Trophoblast cell (in vitro differentiated cells and primary cell): ENCODE data around the gene CD47.

Experiments used
- DNase-seq, 2 donors: peaks; one replicate each; pipeline ENCODE4 v3.0.0-alpha.2; 2016
- H2AFZ ChIP-seq: 2 replicates; pipeline ENCODE4 v1.6.1; 2013; ENCODE audit warnings: low read length, moderate library complexity, mild to moderate bottlenecking; ENCODE audit not compliant: insufficient read depth, poor library complexity
- H2AK5ac ChIP-seq: 2 replicates; pipeline ENCODE4 v1.6.1; 2013; ENCODE audit warnings: mild to moderate bottlenecking, low read length
- H2BK120ac ChIP-seq: 2 replicates; pipeline ENCODE4 v1.6.1; 2013; ENCODE audit warnings: low read length, mild to moderate bottlenecking, moderate library complexity; ENCODE audit not compliant: insufficient read depth, poor library complexity
- H2BK12ac ChIP-seq: 2 replicates; pipeline ENCODE4 v1.6.1; 2013; ENCODE audit warnings: mild to moderate bottlenecking, low read length, moderate library complexity
- H2BK5ac ChIP-seq: 2 replicates; pipeline ENCODE4 v1.6.1; 2013; ENCODE audit warnings: low read length, low read depth, moderate library complexity, mild to moderate bottlenecking; ENCODE audit not compliant: poor library complexity
- H3K14ac ChIP-seq: 2 replicates; pipeline ENCODE4 v1.6.1; 2013; ENCODE audit warnings: mild to moderate bottlenecking, low read length
- H3K18ac ChIP-seq: 2 replicates; pipeline ENCODE4 v1.6.1; 2013; ENCODE audit warnings: mild to moderate bottlenecking, low read length
- H3K23ac ChIP-seq: 2 replicates; pipeline ENCODE4 v1.6.1; 2013; ENCODE audit warnings: low read length
- H3K27ac ChIP-seq: 2 replicates; pipeline ENCODE4 v1.5.1; 2013; ENCODE audit warnings: low read depth, mild to moderate bottlenecking, inconsistent platforms, low read length, moderate library complexity
- H3K27me3 ChIP-seq: 2 replicates; pipeline ENCODE4 v1.6.1; 2013; ENCODE audit warnings: inconsistent platforms, mild to moderate bottlenecking, low read length, moderate library complexity; ENCODE audit not compliant: insufficient read depth
- H3K36me3 ChIP-seq, 2 experiments: 1 replicate in 1 of 2; 2 replicates in 1 of 2; pipeline ENCODE4 v1.6.1; 2013; ENCODE audit warnings: low read length in 2 of 2, mild to moderate bottlenecking in 2 of 2, moderate library complexity in 1 of 2; ENCODE audit not compliant: insufficient read depth in 2 of 2, control insufficient read depth in 1 of 2
- H3K4ac ChIP-seq: 2 replicates; pipeline ENCODE4 v1.6.1; 2013; ENCODE audit warnings: low read depth, mild to moderate bottlenecking, low read length, moderate library complexity
- H3K4me1 ChIP-seq, 2 experiments: 1 replicate in 1 of 2; 2 replicates in 1 of 2; pipeline ENCODE4 v1.6.1; 2013; ENCODE audit warnings: low read length in 2 of 2, mild to moderate bottlenecking in 2 of 2, moderate library complexity in 1 of 2; ENCODE audit not compliant: insufficient read depth in 2 of 2, control insufficient read depth in 1 of 2
- H3K4me2 ChIP-seq: 2 replicates; pipeline ENCODE4 v1.6.1; 2013; ENCODE audit warnings: inconsistent platforms, mild to moderate bottlenecking, low read length, moderate library complexity
- H3K4me3 ChIP-seq: 2 replicates; pipeline ENCODE4 v1.5.1; 2013; ENCODE audit warnings: mild to moderate bottlenecking, low read depth, low read length, inconsistent platforms
- H3K79me1 ChIP-seq: one replicate; pipeline ENCODE4 v1.6.1; 2013; ENCODE audit warnings: low read length
- H3K79me2 ChIP-seq: 2 replicates; pipeline ENCODE4 v1.6.1; 2013; ENCODE audit warnings: low read length, mild to moderate bottlenecking; ENCODE audit not compliant: control insufficient read depth, insufficient read depth, poor library complexity
- H3K9ac ChIP-seq: 2 replicates; pipeline ENCODE4 v1.6.1; 2013; ENCODE audit warnings: mild to moderate bottlenecking, low read length
- H3K9me3 ChIP-seq: 2 replicates; pipeline ENCODE4 v1.6.1; 2013; ENCODE audit warnings: low read depth, mild to moderate bottlenecking, control low read depth, inconsistent platforms, low read length; ENCODE audit not compliant: insufficient read depth
- H4K12ac ChIP-seq: 2 replicates; pipeline ENCODE4 v1.6.1; 2013; ENCODE audit warnings: low read depth, mild to moderate bottlenecking, low read length, moderate library complexity
- H4K8ac ChIP-seq: 2 replicates; pipeline ENCODE4 v1.6.1; 2013; ENCODE audit warnings: low read depth, mild to moderate bottlenecking, low read length, moderate library complexity
- H4K91ac ChIP-seq: one replicate; pipeline ENCODE4 v1.6.1; 2013; ENCODE audit warnings: low read depth, mild to moderate bottlenecking, low read length, moderate library complexity
- WGBS: extraction: QIAGEN DNeasy Blood & Tissue Kit; methylation state at CpG from one replicate; pipeline ENCODE4 v1.1.7; 2013; ENCODE audit warnings: missing lambda C conversion rate; ENCODE audit not compliant: insufficient read length, insufficient coverage; ENCODE audit errors: extremely low coverage; 5-methylcytosine and 5-hydroxymethylcytosine counted together

Gene CD47

GRCh38 chr3:108011616-108012015 lies 79.2 kb downstream of the CD47 start:
- no peaks in the 10 kb centered on the region for H3K27me3 ChIP-seq
- no peak overlapping the region for H2BK120ac ChIP-seq
- peak overlapping the region; percentile 23 for H2AK5ac ChIP-seq
- no peak overlapping the region for H3K27ac ChIP-seq
- no peak overlapping the region for H2AFZ ChIP-seq
- H3K36me3 ChIP-seq: no peaks in the 10 kb centered on the region
- no peaks in the 10 kb centered on the region for H3K9me3 ChIP-seq
- no peaks in the 10 kb centered on the region for H3K79me2 ChIP-seq
- H3K4me1 ChIP-seq: peaks cover 6 to 7% of the 10 kb centered on the region in 2 experiments
- no peak overlapping the region for H3K14ac ChIP-seq
- H3K9ac ChIP-seq: no peak overlapping the region
- H2BK12ac ChIP-seq: no peak overlapping the region
- peaks cover 9% of the 10 kb centered on the region for H3K79me1 ChIP-seq
- WGBS: no CpG with 5 or more reads among the region's 4 CpGs
- no peak overlapping the region for H2BK5ac ChIP-seq
- H4K91ac ChIP-seq: peak overlapping the region; percentile 66
- no peak overlapping the region for H3K4ac ChIP-seq
- no peak overlapping the region for H4K8ac ChIP-seq
- H4K12ac ChIP-seq: no peak overlapping the region
- no peak overlapping the region for H3K4me2 ChIP-seq
- no peak for DNase-seq
- no peak overlapping the region for H3K18ac ChIP-seq
- H3K4me3 ChIP-seq: no peak overlapping the region
- no peak overlapping the region for H3K23ac ChIP-seq

- H3K4me1 ChIP-seq: peaks cover 8 to 12% of the 10 kb centered on the region in 2 experiments
- no peaks in the 10 kb centered on the region for H3K79me2 ChIP-seq
- H4K8ac ChIP-seq: peak overlapping the region; percentile 43
- H3K27me3 ChIP-seq: no peaks in the 10 kb centered on the region
- DNase-seq: peak; percentile 43 to 45
- H2AK5ac ChIP-seq: no peak overlapping the region
- H3K4me3 ChIP-seq: no peak overlapping the region
- H3K9me3 ChIP-seq: no peaks in the 10 kb centered on the region
- H2BK120ac ChIP-seq: peak overlapping the region; percentile 71
- no peak overlapping the region for H4K12ac ChIP-seq
- no peak overlapping the region for H3K4me2 ChIP-seq
- no peak overlapping the region for H3K14ac ChIP-seq
- H3K18ac ChIP-seq: no peak overlapping the region
- H2AFZ ChIP-seq: no peak overlapping the region
- peak overlapping the region; percentile 24 for H2BK5ac ChIP-seq
- H3K79me1 ChIP-seq: peaks cover 11% of the 10 kb centered on the region
- no peak overlapping the region for H3K27ac ChIP-seq
- H3K4ac ChIP-seq: no peak overlapping the region
- WGBS: no CpG with 5 or more reads among the region's 3 CpGs
- H3K9ac ChIP-seq: no peak overlapping the region
- peak overlapping the region; percentile 59 for H4K91ac ChIP-seq
- peak overlapping the region; percentile 63 for H2BK12ac ChIP-seq
- no peaks in the 10 kb centered on the region for H3K36me3 ChIP-seq
- H3K23ac ChIP-seq: no peak overlapping the region
Observed at GRCh38 chr3:108008931-108009639, 81.7 kb downstream of the CD47 start.

DNA sequence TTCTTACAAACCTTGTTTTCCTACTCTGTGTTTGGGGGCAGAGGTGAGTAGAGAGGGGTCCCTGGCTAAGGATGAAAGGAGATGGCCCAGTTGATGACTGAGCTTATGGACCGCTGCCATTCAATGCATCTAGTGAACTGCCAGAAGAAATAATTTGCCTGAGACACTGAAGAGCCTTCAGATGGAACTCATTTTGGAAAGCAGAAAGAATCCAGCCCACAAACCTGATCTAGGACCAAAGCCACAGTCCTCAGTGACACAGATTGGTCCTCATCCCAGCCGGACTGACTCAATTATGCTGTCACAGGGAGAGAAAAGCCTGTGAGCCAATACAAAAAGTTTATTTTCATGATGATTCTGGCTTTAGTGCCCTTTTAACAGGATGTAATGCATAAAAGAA lies 82.7 kb downstream of the CD47 start:
- no CpG with 5 or more reads among the region's 2 CpGs for WGBS
- Histone ChIP-seq H3K27me3 (no peaks in the 10 kb centered on the region), H3K14ac (no peak overlapping the region), H3K9me3 (no peaks in the 10 kb centered on the region), H3K36me3 (no peaks in the 10 kb centered on the region), H3K23ac (no peak overlapping the region), H4K8ac (no peak overlapping the region), H4K12ac (no peak overlapping the region), H3K4me1 (peaks cover 8 to 12% of the 10 kb centered on the region in 2 experiments), H3K4me3 (no peak overlapping the region), H2BK12ac (peak overlapping the region; percentile 28), H2AFZ (no peak overlapping the region), H3K79me2 (no peaks in the 10 kb centered on the region), H2BK5ac (peak overlapping the region; percentile 29), H3K9ac (no peak overlapping the region), H4K91ac (no peak overlapping the region), H2BK120ac (no peak overlapping the region), H3K18ac (no peak overlapping the region), H3K4ac (no peak overlapping the region), H3K4me2 (no peak overlapping the region), H3K79me1 (peaks cover 16% of the 10 kb centered on the region), H2AK5ac (no peak overlapping the region), H3K27ac (no peak overlapping the region)
- DNase-seq: no peak

DNA sequence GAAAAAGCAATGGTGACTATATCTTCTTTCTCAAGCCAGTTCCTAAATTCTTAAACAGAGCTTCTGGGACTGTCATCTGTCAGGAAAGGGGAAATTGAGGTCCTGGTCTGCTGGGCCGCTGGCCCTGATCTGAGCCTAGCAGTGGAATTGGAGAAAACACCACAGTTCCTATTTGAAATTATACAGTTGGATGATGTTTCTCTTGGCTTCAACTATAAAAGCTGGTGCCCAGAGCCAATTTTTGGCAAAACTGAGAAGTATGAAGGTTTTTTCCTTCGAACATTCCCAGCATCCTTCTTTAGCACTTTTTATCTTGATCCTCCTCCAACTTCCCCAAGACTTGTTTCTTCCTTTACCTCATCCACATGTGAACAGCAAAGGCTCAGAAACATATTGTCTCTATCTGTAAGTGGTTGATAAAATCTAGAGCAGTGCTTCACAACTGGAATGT lies 83.9 kb downstream of the CD47 start:
- H3K14ac ChIP-seq: no peak overlapping the region
- no peak overlapping the region for H4K8ac ChIP-seq
- no peak overlapping the region for H3K4me3 ChIP-seq
- H3K4me1 ChIP-seq: peaks cover 8 to 15% of the 10 kb centered on the region in 2 experiments
- H2BK5ac ChIP-seq: peak overlapping the region; percentile 43
- H3K4ac ChIP-seq: no peak overlapping the region
- H4K12ac ChIP-seq: no peak overlapping the region
- peak overlapping the region; percentile 45 for H3K27ac ChIP-seq
- peak overlapping the region; percentile 43 for H4K91ac ChIP-seq
- no peak overlapping the region for H2AK5ac ChIP-seq
- no peak overlapping the region for H3K18ac ChIP-seq
- H3K23ac ChIP-seq: no peak overlapping the region
- H3K79me1 ChIP-seq: peaks cover 16% of the 10 kb centered on the region
- H3K36me3 ChIP-seq: no peaks in the 10 kb centered on the region
- no peak overlapping the region for H3K4me2 ChIP-seq
- peak in 1 of 2 donors; percentile 73 for DNase-seq
- no peak overlapping the region for H3K9ac ChIP-seq
- no peak overlapping the region for H2AFZ ChIP-seq
- H3K9me3 ChIP-seq: no peaks in the 10 kb centered on the region
- no peaks in the 10 kb centered on the region for H3K79me2 ChIP-seq
- H2BK12ac ChIP-seq: no peak overlapping the region
- WGBS: no CpG with 5 or more reads among the region's 2 CpGs
- no peaks in the 10 kb centered on the region for H3K27me3 ChIP-seq
- H2BK120ac ChIP-seq: peak overlapping the region; percentile 57
